ENCODE results near the gene GRIN2D. TPM values are rescaled to one million over a fixed set of nuclear protein-coding genes. Genes with fewer than 3 reads are reported as not detected.

Gene GRIN2D
- total RNA-seq, 1 donor from 2014 or later, result 0.34 TPM

GRCh38 chr19:48433337-48433736 lies 39.9 kb downstream of the GRIN2D start:
- no peaks in the 10 kb centered on the region for H3K4me1 Mint-ChIP-seq (ENCODE audit: low read depth)
- no peak overlapping the region for H3K4me3 Mint-ChIP-seq (ENCODE audit: low read depth)
- DNase-seq (ENCODE audit: low spot score, unreplicated experiment), result no peak
- no peaks in the 10 kb centered on the region for H3K36me3 Mint-ChIP-seq (ENCODE audit: insufficient read depth)
- no peaks in the 10 kb centered on the region for H3K27me3 Mint-ChIP-seq
- H3K9me3 Mint-ChIP-seq (ENCODE audit: low read depth), result peaks cover 3% of the 10 kb centered on the region
- TF ChIP-seq CTCF (IDR thresholded peaks at IDR 0.05; ENCODE audit: unreplicated experiment), result no peak
- no peak overlapping the region for H3K27ac Mint-ChIP-seq

GRCh38 chr19:48436586-48436985 lies 43.1 kb downstream of the GRIN2D start:
- TF ChIP-seq CTCF (IDR thresholded peaks at IDR 0.05; ENCODE audit: unreplicated experiment), result no peak
- Mint-ChIP-seq H3K27me3 (no peaks in the 10 kb centered on the region), H3K4me3 (ENCODE audit: low read depth) (no peak overlapping the region)

GRCh38 chr19:48441360-48442050 lies 48.0 kb downstream of the GRIN2D start:
- H3K36me3 Mint-ChIP-seq (ENCODE audit: insufficient read depth), result peaks cover 2% of the 10 kb centered on the region
- no peaks in the 10 kb centered on the region for H3K27me3 Mint-ChIP-seq
- no peaks in the 10 kb centered on the region for H3K9me3 Mint-ChIP-seq (ENCODE audit: low read depth)
- no peak overlapping the region for H3K4me3 Mint-ChIP-seq (ENCODE audit: low read depth)
- no peak overlapping the region for H3K27ac Mint-ChIP-seq
- DNase-seq (ENCODE audit: low spot score, unreplicated experiment), result no peak
- peaks cover 12% of the 10 kb centered on the region for H3K4me1 Mint-ChIP-seq (ENCODE audit: low read depth)
- no peak for TF ChIP-seq CTCF (IDR thresholded peaks at IDR 0.05; ENCODE audit: unreplicated experiment)

More at GRCh38 chr19:48436586-48436985, 43.1 kb downstream of the GRIN2D start:
- Mint-ChIP-seq H3K27ac (no peak overlapping the region), H3K4me1 (ENCODE audit: low read depth) (no peaks in the 10 kb centered on the region), H3K9me3 (ENCODE audit: low read depth) (no peaks in the 10 kb centered on the region), H3K36me3 (ENCODE audit: insufficient read depth) (no peaks in the 10 kb centered on the region)
- DNase-seq (ENCODE audit: low spot score, unreplicated experiment), result no peak

- Mint-ChIP-seq H3K4me3 (ENCODE audit: low read depth) (peak overlapping the region; percentile 47), H3K9me3 (ENCODE audit: low read depth) (no peaks in the 10 kb centered on the region), H3K27me3 (no peaks in the 10 kb centered on the region), H3K4me1 (ENCODE audit: low read depth) (peaks cover 13% of the 10 kb centered on the region), H3K36me3 (ENCODE audit: insufficient read depth) (peaks cover 2% of the 10 kb centered on the region), H3K27ac (no peak overlapping the region)
- TF ChIP-seq CTCF (IDR thresholded peaks at IDR 0.05; ENCODE audit: unreplicated experiment), result no peak
- DNase-seq (ENCODE audit: low spot score, unreplicated experiment), result no peak
Measured at GRCh38 chr19:48442116-48443035, 48.9 kb downstream of the GRIN2D start.

- TF ChIP-seq CTCF (IDR thresholded peaks at IDR 0.05; ENCODE audit: unreplicated experiment), result no peak
- Mint-ChIP-seq H3K36me3 (ENCODE audit: insufficient read depth) (peaks cover 5% of the 10 kb centered on the region), H3K27ac (no peak overlapping the region), H3K4me1 (ENCODE audit: low read depth) (peaks cover 13% of the 10 kb centered on the region), H3K27me3 (no peaks in the 10 kb centered on the region), H3K9me3 (ENCODE audit: low read depth) (no peaks in the 10 kb centered on the region), H3K4me3 (ENCODE audit: low read depth) (no peak overlapping the region)
- no peak for DNase-seq (ENCODE audit: low spot score, unreplicated experiment)
Measured at GRCh38 chr19:48443256-48443655, 49.8 kb downstream of the GRIN2D start.

Measured in progenitor cell of endocrine pancreas (in vitro differentiated cells).